ENCODE data around the gene UBE2Q2. TPM values are rescaled to one million over a fixed set of nuclear protein-coding genes. Genes with fewer than 3 reads are reported as not detected.

Gene UBE2Q2
- polyA plus RNA-seq, 4 donors: 2.5 to 14.8 (median 10.2) TPM

DNA sequence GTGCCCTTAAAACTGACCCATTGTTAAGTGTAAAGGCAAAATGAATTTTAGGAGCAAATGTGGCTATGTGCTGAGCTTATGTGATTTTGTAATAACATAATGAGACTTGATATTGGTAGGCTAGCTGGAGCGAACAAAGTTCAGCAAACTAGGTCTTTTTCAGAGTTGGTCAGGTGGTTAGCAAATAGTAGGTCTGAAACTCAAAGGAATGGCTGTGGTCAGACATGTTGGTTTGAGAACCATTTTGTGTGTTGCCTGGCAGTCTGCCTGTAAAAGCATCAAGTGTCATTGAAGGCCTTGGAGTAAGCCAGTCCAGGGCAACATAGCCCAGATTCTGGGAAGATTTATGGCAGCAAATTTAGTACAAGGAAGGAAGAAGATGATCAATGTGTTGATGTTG is 76.8 kb downstream of the UBE2Q2 start:
- H3K27me3 ChIP-seq (ENCODE audit: control insufficient read depth in 3 of 3, insufficient read depth in 3 of 3, low read length in 3 of 3): no peaks in the 10 kb centered on the region
- 93 to 96% (median 95%) methylated on average over 1 of the region's 1 CpG for WGBS, 3 donors
- no peak overlapping the region for H3K4me3 ChIP-seq (ENCODE audit: low read depth in 1 of 3, low read length in 3 of 3)
- FAIRE-seq: no peak
- no peaks in the 10 kb centered on the region for H3K9me3 ChIP-seq (ENCODE audit: control insufficient read depth in 2 of 2, insufficient read depth in 1 of 2, low read depth in 1 of 2, low read length in 1 of 2)
- H3K36me3 ChIP-seq (ENCODE audit: control insufficient read depth in 3 of 3, insufficient read depth in 2 of 3, low read depth in 1 of 3, low read length in 3 of 3): peaks cover 0 to 13% (median 2%) of the 10 kb centered on the region in 3 donors
- peak in 1 of 2 donors; percentile 18 for DNase-seq
- peaks cover 0 to 17% (median 5%) of the 10 kb centered on the region in 3 donors for H3K4me1 ChIP-seq (ENCODE audit: control insufficient read depth in 3 of 3, insufficient read depth in 2 of 3, low read depth in 1 of 3, low read length in 2 of 3)
- no peak overlapping the region for H3K27ac ChIP-seq (ENCODE audit: low read depth in 1 of 3, low read length in 2 of 3)

DNA sequence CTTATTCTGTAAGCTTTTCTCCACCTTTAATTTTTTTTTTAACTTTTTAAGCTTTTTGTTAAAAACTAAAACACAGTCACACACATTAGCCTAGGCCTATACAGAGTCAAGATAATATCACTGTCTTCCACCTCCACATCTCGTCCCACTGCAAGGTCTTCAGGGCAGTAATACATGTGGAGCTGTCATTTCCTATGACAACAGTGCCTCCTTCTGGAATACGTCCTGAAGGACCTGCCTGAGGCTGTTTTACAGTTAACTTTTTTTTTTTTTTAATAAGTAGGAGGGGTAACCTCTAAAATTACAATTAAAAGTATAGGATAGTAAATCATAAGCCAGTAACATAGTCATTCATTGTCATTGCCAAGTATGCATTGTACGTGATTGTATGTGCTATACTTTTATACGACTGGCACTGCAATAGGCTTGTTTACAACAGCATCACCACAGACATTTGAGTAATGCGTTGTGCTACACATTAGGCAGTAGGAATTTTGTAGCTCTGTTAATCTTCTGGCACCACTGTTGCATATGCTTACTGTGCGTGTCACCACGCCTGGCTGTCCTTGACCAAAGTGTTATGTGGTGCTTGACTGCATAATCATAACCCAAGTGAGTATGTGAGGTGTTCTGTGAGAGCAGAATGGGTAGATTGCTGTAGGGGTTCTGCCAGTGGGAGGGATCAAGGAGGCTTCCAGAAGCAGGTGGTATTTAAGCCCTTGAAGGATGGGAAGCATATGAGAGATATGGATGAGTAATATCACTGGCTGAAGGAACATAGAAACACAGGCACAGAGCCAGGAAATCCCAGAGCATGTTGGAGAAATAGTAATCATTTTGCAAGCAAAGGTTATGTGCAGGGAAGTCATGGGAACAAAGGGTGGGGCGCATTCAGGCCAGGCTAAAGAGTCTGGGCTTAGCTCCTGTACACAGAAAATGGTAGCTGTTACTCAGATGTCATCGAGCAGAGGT is 78.8 kb downstream of the UBE2Q2 start:
- DNase-seq (peak; percentile 82 to 85), FAIRE-seq (no peak)
- Histone ChIP-seq H3K36me3 (ENCODE audit: control insufficient read depth in 3 of 3, insufficient read depth in 2 of 3, low read depth in 1 of 3, low read length in 3 of 3) (peaks cover 0 to 15% (median 2%) of the 10 kb centered on the region in 3 donors), H3K27me3 (ENCODE audit: control insufficient read depth in 3 of 3, insufficient read depth in 3 of 3, low read length in 3 of 3) (no peaks in the 10 kb centered on the region), H3K27ac (ENCODE audit: low read depth in 1 of 3, low read length in 2 of 3) (peak overlapping the region; percentile 24 to 65 (median 52)), H3K9me3 (ENCODE audit: control insufficient read depth in 2 of 2, insufficient read depth in 1 of 2, low read depth in 1 of 2, low read length in 1 of 2) (no peaks in the 10 kb centered on the region), H3K4me1 (ENCODE audit: control insufficient read depth in 3 of 3, insufficient read depth in 2 of 3, low read depth in 1 of 3, low read length in 2 of 3) (peaks cover 0 to 17% (median 5%) of the 10 kb centered on the region in 3 donors), H3K4me3 (ENCODE audit: low read depth in 1 of 3, low read length in 3 of 3) (no peak overlapping the region)
- WGBS, 3 donors: 36 to 56% (median 41%) methylated on average over 9 of the region's 9 CpGs

DNA sequence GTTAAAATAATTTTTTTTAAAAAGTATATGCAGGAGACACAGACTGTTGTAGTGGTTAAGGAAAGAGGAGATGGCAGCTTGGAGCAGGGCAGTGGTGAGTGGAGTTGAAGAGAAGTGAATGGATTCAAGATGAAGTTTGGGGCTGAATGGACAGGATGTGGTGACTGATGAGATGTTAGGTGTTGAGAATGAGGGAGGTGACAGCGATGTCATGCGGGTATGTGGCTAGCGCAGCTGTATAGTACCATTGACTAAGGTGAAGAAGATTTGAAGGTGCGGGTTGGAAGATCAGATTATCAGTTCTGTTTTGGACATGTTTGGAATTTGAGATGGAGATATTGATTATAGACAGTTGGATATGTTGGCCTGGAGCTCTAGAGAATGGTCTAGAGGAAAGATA is 80.5 kb downstream of the UBE2Q2 start:
- Histone ChIP-seq H3K4me1 (ENCODE audit: control insufficient read depth in 3 of 3, insufficient read depth in 2 of 3, low read depth in 1 of 3, low read length in 2 of 3) (peaks cover 0 to 17% (median 5%) of the 10 kb centered on the region in 3 donors), H3K4me3 (ENCODE audit: low read depth in 1 of 3, low read length in 3 of 3) (no peak overlapping the region), H3K27ac (ENCODE audit: low read depth in 1 of 3, low read length in 2 of 3) (no peak overlapping the region), H3K36me3 (ENCODE audit: control insufficient read depth in 3 of 3, insufficient read depth in 2 of 3, low read depth in 1 of 3, low read length in 3 of 3) (peaks cover 0 to 13% (median 2%) of the 10 kb centered on the region in 3 donors), H3K9me3 (ENCODE audit: control insufficient read depth in 2 of 2, insufficient read depth in 1 of 2, low read depth in 1 of 2, low read length in 1 of 2) (no peaks in the 10 kb centered on the region), H3K27me3 (ENCODE audit: control insufficient read depth in 3 of 3, insufficient read depth in 3 of 3, low read length in 3 of 3) (no peaks in the 10 kb centered on the region)
- 88 to 95% (median 95%) methylated on average over 4 of the region's 4 CpGs for WGBS, 3 donors
- no peak for DNase-seq
- no peak for FAIRE-seq

- H3K9me3 ChIP-seq (ENCODE audit: control insufficient read depth in 2 of 2, insufficient read depth in 1 of 2, low read depth in 1 of 2, low read length in 1 of 2): no peaks in the 10 kb centered on the region
- DNase-seq (no peak), FAIRE-seq (no peak)
- peaks cover 0 to 17% (median 5%) of the 10 kb centered on the region in 3 donors for H3K4me1 ChIP-seq (ENCODE audit: control insufficient read depth in 3 of 3, insufficient read depth in 2 of 3, low read depth in 1 of 3, low read length in 2 of 3)
- H3K36me3 ChIP-seq (ENCODE audit: control insufficient read depth in 3 of 3, insufficient read depth in 2 of 3, low read depth in 1 of 3, low read length in 3 of 3): peaks cover 0 to 9% (median 1%) of the 10 kb centered on the region in 3 donors
- no peaks in the 10 kb centered on the region for H3K27me3 ChIP-seq (ENCODE audit: control insufficient read depth in 3 of 3, insufficient read depth in 3 of 3, low read length in 3 of 3)
- 89 to 100% (median 95%) methylated on average over 1 of the region's 1 CpG for WGBS, 3 donors
- H3K27ac ChIP-seq (ENCODE audit: low read depth in 1 of 3, low read length in 2 of 3): no peak overlapping the region
- no peak overlapping the region for H3K4me3 ChIP-seq (ENCODE audit: low read depth in 1 of 3, low read length in 3 of 3)
Observed at GRCh38 chr15:75924576-75924975, 81.3 kb downstream of the UBE2Q2 start.

- peaks cover 2 to 9% (median 2%) of the 10 kb centered on the region in 3 donors for H3K36me3 ChIP-seq (ENCODE audit: control insufficient read depth in 3 of 3, insufficient read depth in 2 of 3, low read depth in 1 of 3, low read length in 3 of 3)
- WGBS, 3 donors: 68 to 85% (median 79%) methylated on average over 2 of the region's 2 CpGs
- H3K27ac ChIP-seq (ENCODE audit: low read depth in 1 of 3, low read length in 2 of 3): no peak overlapping the region
- peaks cover 0 to 12% (median 5%) of the 10 kb centered on the region in 3 donors for H3K4me1 ChIP-seq (ENCODE audit: control insufficient read depth in 3 of 3, insufficient read depth in 2 of 3, low read depth in 1 of 3, low read length in 2 of 3)
- no peak overlapping the region for H3K4me3 ChIP-seq (ENCODE audit: low read depth in 1 of 3, low read length in 3 of 3)
- FAIRE-seq: no peak
- no peak for DNase-seq
- H3K9me3 ChIP-seq (ENCODE audit: control insufficient read depth in 2 of 2, insufficient read depth in 1 of 2, low read depth in 1 of 2, low read length in 1 of 2): no peaks in the 10 kb centered on the region
- H3K27me3 ChIP-seq (ENCODE audit: control insufficient read depth in 3 of 3, insufficient read depth in 3 of 3, low read length in 3 of 3): no peaks in the 10 kb centered on the region
Observed at GRCh38 chr15:75925440-75925839, 82.2 kb downstream of the UBE2Q2 start.

- H3K27ac ChIP-seq (ENCODE audit: low read depth in 1 of 3, low read length in 2 of 3): no peak overlapping the region
- WGBS, 3 donors: 93 to 97% (median 95%) methylated on average over 3 of the region's 3 CpGs
- FAIRE-seq (no peak), DNase-seq (no peak)
- H3K4me3 ChIP-seq (ENCODE audit: low read depth in 1 of 3, low read length in 3 of 3): no peak overlapping the region
- no peaks in the 10 kb centered on the region for H3K27me3 ChIP-seq (ENCODE audit: control insufficient read depth in 3 of 3, insufficient read depth in 3 of 3, low read length in 3 of 3)
- H3K4me1 ChIP-seq (ENCODE audit: control insufficient read depth in 3 of 3, insufficient read depth in 2 of 3, low read depth in 1 of 3, low read length in 2 of 3): peaks cover 0 to 9% (median 5%) of the 10 kb centered on the region in 3 donors
- peaks cover 4 to 9% (median 5%) of the 10 kb centered on the region in 3 donors for H3K36me3 ChIP-seq (ENCODE audit: control insufficient read depth in 3 of 3, insufficient read depth in 2 of 3, low read depth in 1 of 3, low read length in 3 of 3)
- H3K9me3 ChIP-seq (ENCODE audit: control insufficient read depth in 2 of 2, insufficient read depth in 1 of 2, low read depth in 1 of 2, low read length in 1 of 2): no peaks in the 10 kb centered on the region
Observed at GRCh38 chr15:75926931-75927330, 83.7 kb downstream of the UBE2Q2 start.

- Histone ChIP-seq H3K36me3 (ENCODE audit: control insufficient read depth in 3 of 3, insufficient read depth in 2 of 3, low read depth in 1 of 3, low read length in 3 of 3) (peaks cover 4 to 12% (median 9%) of the 10 kb centered on the region in 3 donors), H3K27me3 (ENCODE audit: control insufficient read depth in 3 of 3, insufficient read depth in 3 of 3, low read length in 3 of 3) (no peaks in the 10 kb centered on the region), H3K4me1 (ENCODE audit: control insufficient read depth in 3 of 3, insufficient read depth in 2 of 3, low read depth in 1 of 3, low read length in 2 of 3) (peaks cover 0 to 4% (median 4%) of the 10 kb centered on the region in 3 donors), H3K27ac (ENCODE audit: low read depth in 1 of 3, low read length in 2 of 3) (no peak overlapping the region), H3K9me3 (ENCODE audit: control insufficient read depth in 2 of 2, insufficient read depth in 1 of 2, low read depth in 1 of 2, low read length in 1 of 2) (no peaks in the 10 kb centered on the region), H3K4me3 (ENCODE audit: low read depth in 1 of 3, low read length in 3 of 3) (no peak overlapping the region)
- DNase-seq: no peak
- no peak for FAIRE-seq
- WGBS, 3 donors: 86 to 95% (median 91%) methylated on average over 4 of the region's 4 CpGs
Observed at GRCh38 chr15:75927601-75928000, 84.4 kb downstream of the UBE2Q2 start.

GRCh38 chr15:75928680-75929608 is 85.7 kb downstream of the UBE2Q2 start:
- Histone ChIP-seq H3K9me3 (ENCODE audit: control insufficient read depth in 2 of 2, insufficient read depth in 1 of 2, low read depth in 1 of 2, low read length in 1 of 2) (no peaks in the 10 kb centered on the region), H3K4me1 (ENCODE audit: control insufficient read depth in 3 of 3, insufficient read depth in 2 of 3, low read depth in 1 of 3, low read length in 2 of 3) (no peaks in the 10 kb centered on the region), H3K4me3 (ENCODE audit: low read depth in 1 of 3, low read length in 3 of 3) (no peak overlapping the region), H3K36me3 (ENCODE audit: control insufficient read depth in 3 of 3, insufficient read depth in 2 of 3, low read depth in 1 of 3, low read length in 3 of 3) (peaks cover 7 to 14% (median 12%) of the 10 kb centered on the region in 3 donors), H3K27me3 (ENCODE audit: control insufficient read depth in 3 of 3, insufficient read depth in 3 of 3, low read length in 3 of 3) (no peaks in the 10 kb centered on the region), H3K27ac (ENCODE audit: low read depth in 1 of 3, low read length in 2 of 3) (no peak overlapping the region)
- FAIRE-seq (no peak), DNase-seq (peak; percentile 18 to 45)
- 75 to 81% (median 77%) methylated on average over 9 of the region's 9 CpGs for WGBS, 3 donors
